Measurements from ENCODE around the gene HNRNPA2B1. TPM values are rescaled to one million over a fixed set of nuclear protein-coding genes. Genes with fewer than 3 reads are reported as not detected.
A peak's percentile ranks its signal among the peaks of the same experiment; 100 is the strongest.
"Not testable (repeated sequence)": the region's sequence is repeated elsewhere in the genome, so short reads cannot be mapped to it uniquely, and the experiment has no call there.

HNRNPA2B1 gene
- total RNA-seq, 4 donors from 2014 or later = 184 to 306 (median 234) TPM

DNA sequence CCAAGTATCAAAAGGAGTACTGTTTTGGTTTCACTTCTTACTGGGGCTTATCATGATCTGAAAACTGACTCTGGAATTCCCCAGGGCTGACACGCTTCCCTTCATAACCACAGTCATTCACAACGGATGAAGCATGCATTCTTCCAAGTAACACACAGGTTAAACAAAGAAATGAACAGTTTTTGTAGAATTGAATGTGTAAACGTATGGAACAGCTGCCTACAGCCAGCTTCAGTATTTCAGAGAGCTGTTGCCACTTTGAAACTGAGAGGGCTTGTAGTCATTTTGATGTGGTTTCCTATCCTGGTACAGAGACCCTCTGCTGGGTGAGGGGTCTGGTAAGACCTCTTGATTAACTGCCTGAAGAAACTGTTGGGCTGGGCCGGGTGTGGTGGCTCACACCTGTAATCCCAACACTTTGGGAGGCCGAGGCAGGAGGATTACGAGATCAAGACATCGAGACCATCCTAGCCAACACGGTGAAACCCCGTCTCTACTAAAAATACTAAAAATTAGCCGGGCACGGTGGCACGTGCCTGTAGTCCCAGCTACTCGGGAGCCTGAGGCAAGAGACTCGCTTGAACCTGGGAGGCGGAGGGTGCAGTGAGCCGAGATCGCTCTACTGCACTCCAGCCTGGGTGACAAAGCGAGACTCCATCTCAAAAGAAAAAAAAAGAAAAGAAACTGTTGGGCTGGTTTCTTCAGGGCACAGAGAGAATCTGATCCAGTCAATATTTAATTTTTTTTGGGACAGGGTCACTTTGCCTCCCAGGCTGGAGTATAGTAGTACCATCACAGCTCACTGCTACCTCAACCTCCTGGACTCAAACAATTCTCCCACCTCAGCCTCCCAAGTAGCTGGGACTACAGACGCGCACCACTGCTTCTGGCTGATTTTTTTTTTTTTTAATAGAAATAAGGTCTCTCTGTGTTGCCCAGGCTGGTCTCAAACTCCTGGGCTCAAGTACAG, 43.8 kb downstream of the HNRNPA2B1 start:
- Histone ChIP-seq H3K27ac (peak overlapping the region in 3 of 4 donors; percentile 13 to 51 (median 29)), H3K36me3 (no peaks in the 10 kb centered on the region), H3K4me3 (peak overlapping the region in 2 of 4 donors; percentile 11 to 13), H3K27me3 (peaks cover 0 to 6% of the 10 kb centered on the region in 2 donors), H3K9me3 (no peaks in the 10 kb centered on the region), H3K4me1 (peaks cover 0 to 37% (median 16%) of the 10 kb centered on the region in 4 donors)
- 70 to 76% methylated on average over 20 of the region's 20 CpGs for WGBS, 2 donors
- TF ChIP-seq EP300 (IDR thresholded peaks at IDR 0.05) (no peak), POLR2A (IDR thresholded peaks at IDR 0.05) (no peak)
- TF ChIP-seq, protein P1, sequence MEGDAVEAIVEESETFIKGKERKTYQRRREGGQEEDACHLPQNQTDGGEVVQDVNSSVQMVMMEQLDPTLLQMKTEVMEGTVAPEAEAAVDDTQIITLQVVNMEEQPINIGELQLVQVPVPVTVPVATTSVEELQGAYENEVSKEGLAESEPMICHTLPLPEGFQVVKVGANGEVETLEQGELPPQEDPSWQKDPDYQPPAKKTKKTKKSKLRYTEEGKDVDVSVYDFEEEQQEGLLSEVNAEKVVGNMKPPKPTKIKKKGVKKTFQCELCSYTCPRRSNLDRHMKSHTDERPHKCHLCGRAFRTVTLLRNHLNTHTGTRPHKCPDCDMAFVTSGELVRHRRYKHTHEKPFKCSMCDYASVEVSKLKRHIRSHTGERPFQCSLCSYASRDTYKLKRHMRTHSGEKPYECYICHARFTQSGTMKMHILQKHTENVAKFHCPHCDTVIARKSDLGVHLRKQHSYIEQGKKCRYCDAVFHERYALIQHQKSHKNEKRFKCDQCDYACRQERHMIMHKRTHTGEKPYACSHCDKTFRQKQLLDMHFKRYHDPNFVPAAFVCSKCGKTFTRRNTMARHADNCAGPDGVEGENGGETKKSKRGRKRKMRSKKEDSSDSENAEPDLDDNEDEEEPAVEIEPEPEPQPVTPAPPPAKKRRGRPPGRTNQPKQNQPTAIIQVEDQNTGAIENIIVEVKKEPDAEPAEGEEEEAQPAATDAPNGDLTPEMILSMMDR (IDR thresholded peaks at IDR 0.05) = no peak
- DNase-seq (ENCODE audit: low spot score in 2 of 2) = no peak

DNA sequence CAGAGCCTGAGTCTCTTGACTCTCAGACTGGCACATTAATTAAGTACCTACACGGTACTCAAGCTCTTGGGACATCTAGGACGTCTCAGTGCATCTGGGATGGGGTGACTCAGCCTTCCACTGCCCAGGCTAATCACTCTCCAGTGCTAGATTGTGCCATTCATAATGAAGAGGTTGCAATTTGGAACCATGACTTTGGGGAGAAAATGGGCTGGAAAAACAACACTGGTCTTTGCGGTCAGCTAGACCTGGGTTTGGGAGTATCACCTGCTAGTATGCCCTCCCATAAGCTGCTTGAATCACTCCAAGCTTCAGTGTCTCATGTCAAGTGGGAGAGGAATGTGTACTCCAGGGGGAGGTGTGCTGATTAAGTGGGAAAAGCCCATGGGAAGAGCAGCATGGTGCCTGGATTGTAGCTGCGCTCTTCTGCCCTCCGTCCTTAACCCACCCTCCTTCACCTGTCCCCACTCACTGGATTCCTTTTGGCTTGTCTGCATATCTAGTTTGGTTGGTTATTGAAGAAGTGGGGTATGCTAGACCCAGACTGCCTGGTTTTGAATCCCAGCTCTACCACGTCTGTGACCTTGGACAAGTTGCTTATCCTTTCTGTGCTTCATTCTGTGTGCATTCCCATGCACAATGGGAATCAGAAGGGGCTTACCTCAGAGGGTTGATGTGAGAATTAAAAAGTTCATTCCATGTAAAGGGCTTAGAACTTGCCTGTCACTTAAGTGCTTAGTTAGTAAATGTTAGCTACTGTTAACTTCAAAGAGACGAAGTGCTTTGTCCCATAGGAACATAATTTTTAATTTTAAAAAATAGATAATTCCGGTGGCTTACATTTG, 44.8 kb downstream of the HNRNPA2B1 start:
- peaks cover 0 to 8% of the 10 kb centered on the region in 2 donors for H3K27me3 ChIP-seq
- no peaks in the 10 kb centered on the region for H3K9me3 ChIP-seq
- 49 to 51% methylated on average over 8 of the region's 8 CpGs for WGBS, 2 donors
- peak overlapping the region in 2 of 4 donors; percentile 11 to 13 for H3K4me3 ChIP-seq
- peaks cover 0 to 37% (median 18%) of the 10 kb centered on the region in 4 donors for H3K4me1 ChIP-seq
- peak overlapping the region in 2 of 4 donors; percentile 29 to 51 for H3K27ac ChIP-seq
- no peak for DNase-seq (ENCODE audit: low spot score in 2 of 2)
- TF ChIP-seq POLR2A (IDR thresholded peaks at IDR 0.05) = no peak
- TF ChIP-seq, protein P1 (IDR thresholded peaks at IDR 0.05) = no peak
- TF ChIP-seq EP300 (IDR thresholded peaks at IDR 0.05) = no peak
- no peaks in the 10 kb centered on the region for H3K36me3 ChIP-seq

DNA sequence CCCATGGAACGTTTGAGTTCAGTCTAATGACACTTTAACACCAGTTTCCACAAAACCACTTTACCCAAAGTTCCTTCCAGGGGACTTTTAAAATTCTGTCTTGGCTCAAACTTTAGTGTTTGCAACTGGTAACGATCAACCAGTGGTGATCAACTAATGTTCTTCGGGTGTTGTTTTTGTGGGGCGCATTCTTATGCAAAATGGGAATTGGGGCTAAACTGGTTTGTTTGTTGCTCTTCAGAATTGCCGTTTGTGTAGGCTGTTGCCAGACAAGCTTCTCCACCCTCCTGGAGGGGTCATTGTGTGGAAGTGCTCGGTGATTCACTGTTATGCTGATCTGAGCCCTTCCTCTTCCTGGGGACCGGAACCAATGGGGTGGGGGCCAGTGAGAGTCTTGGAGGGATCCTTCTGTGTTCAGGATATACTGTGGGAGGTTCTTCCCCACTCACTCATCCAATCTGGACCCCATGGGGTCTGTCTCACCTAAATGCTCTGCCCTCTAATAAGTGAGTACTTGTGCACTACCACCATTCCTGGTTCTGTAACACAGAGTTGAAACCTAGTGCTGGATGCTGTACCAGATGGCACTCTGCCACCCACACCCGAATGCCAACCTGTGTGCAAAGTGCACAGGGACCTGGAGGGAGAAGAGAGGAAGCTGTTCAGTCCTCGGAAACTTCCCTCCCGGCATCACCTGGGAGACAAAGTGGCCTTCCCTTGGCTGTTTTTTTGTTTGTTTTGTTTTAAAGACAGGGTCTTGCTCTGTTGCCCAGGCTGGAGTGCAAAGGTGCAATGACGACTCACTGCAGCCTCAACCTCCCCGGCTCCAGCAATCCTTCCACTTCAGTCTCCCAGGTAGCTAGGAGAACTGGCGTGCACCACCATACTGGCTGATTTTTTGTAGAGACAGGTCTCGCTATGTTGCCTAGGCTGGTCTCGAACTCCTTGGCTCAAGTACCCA, 46.4 kb downstream of the HNRNPA2B1 start:
- no peaks in the 10 kb centered on the region for H3K36me3 ChIP-seq
- DNase-seq (ENCODE audit: low spot score in 2 of 2) = peak in 1 of 2 donors; percentile 25
- TF ChIP-seq EP300 (IDR thresholded peaks at IDR 0.05) (peak in 1 of 2 donors; percentile 33), POLR2A (IDR thresholded peaks at IDR 0.05) (no peak)
- TF ChIP-seq, protein P1 (IDR thresholded peaks at IDR 0.05) = no peak
- H3K9me3 ChIP-seq = no peaks in the 10 kb centered on the region
- H3K4me1 ChIP-seq = peaks cover 0 to 37% (median 18%) of the 10 kb centered on the region in 4 donors
- H3K27me3 ChIP-seq = peaks cover 0 to 8% of the 10 kb centered on the region in 2 donors
- WGBS, 2 donors = 63 to 65% methylated on average over 15 of the region's 15 CpGs
- H3K27ac ChIP-seq = peak overlapping the region in 2 of 4 donors; percentile 25 to 62
- peak overlapping the region in 2 of 4 donors; percentile 57 to 68 for H3K4me3 ChIP-seq

- no peaks in the 10 kb centered on the region for H3K36me3 ChIP-seq
- no peak for DNase-seq (ENCODE audit: low spot score in 2 of 2)
- TF ChIP-seq POLR2A (IDR thresholded peaks at IDR 0.05) (no peak), EP300 (IDR thresholded peaks at IDR 0.05) (no peak)
- TF ChIP-seq, protein P1 (IDR thresholded peaks at IDR 0.05) = no peak
- H3K9me3 ChIP-seq = no peaks in the 10 kb centered on the region
- peak overlapping the region; percentile 48 to 68 (median 55) for H3K4me3 ChIP-seq
- peaks cover 0 to 8% of the 10 kb centered on the region in 2 donors for H3K27me3 ChIP-seq
- H3K4me1 ChIP-seq = peaks cover 0 to 37% (median 18%) of the 10 kb centered on the region in 4 donors
- peak overlapping the region in 3 of 4 donors; percentile 25 to 62 (median 46) for H3K27ac ChIP-seq
- 42 to 52% methylated on average over 18 of the region's 18 CpGs for WGBS, 2 donors
Observed at GRCh38 chr7:26153241-26153822, 47.2 kb downstream of the HNRNPA2B1 start.

- Histone ChIP-seq H3K4me1 (peaks cover 0 to 37% (median 18%) of the 10 kb centered on the region in 4 donors), H3K4me3 (peak overlapping the region; percentile 48 to 68 (median 55)), H3K27ac (peak overlapping the region in 2 of 4 donors; percentile 46 to 62)
- 13 to 18% methylated on average over 4 to 28 of the region's 54 CpGs for WGBS, 2 donors
- H3K27me3 ChIP-seq; DNase-seq (ENCODE audit: low spot score in 2 of 2); H3K9me3 ChIP-seq; H3K36me3 ChIP-seq: not testable (repeated sequence)
Observed at GRCh38 chr7:26152782-26153240, 47.7 kb downstream of the HNRNPA2B1 start.

Measured in tibial nerve (tissue), 4 donors.